Measurements from ENCODE around the gene RBMS1.

RBMS1 gene

DNA sequence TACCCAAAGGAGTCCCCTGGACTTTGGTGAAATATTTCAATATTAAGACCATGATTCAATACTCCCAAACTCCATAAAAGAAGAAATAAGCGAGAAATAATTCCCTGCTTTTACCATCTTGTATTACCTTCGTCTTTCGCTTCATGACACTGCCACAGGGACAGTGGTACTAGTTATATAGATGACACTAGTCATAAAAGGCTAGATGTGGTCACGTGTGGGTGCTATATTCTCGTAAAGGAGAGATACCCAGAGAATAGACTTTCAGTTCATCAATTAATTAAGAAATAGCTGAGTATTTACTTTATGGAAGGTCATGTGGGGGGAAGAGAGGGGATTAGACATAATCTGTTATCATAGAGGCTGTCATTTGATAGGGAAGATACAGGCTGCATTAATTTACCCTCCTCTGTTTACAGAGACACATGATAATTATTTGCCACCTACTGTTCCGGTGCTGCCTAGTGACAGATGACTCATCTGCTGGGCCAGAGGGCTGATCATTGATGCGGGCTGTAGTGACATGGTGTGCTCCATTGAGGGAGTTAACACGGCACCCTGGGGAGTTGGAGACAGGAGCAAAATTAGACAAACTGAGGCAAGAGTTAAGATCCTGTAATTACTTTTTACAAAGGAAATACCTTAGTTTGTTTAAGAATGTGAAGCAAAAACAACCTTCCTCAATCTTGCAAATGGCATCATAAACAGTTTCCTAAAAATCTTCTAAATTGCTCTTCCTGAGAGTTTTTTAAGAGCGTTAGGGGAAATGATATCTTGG is 215.3 kb downstream of the RBMS1 start:
- no peak for DNase-seq (ENCODE audit: low read depth, low spot score)

DNA sequence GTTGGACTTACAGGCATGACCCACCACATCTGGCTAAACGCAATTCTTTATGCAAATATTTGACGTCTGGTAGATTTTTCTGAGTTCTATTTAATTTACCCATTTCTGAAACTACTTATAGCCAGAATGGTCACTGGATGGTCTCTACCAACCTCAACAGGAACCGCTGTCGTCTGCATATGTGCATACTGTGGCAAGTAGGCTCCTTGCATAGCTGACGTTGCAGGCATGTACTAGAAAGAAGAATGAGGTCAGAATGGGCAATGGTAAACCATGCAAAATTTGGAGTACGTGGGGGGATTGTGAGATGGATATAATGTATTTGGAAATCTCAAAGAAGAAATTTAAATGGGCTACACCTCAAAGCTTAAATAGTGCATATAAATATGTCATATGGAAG is 216.5 kb downstream of the RBMS1 start:
- DNase-seq (ENCODE audit: low read depth, low spot score): no peak

GRCh38 chr2:160275656-160276055 is 218.0 kb downstream of the RBMS1 start:
- no peak for DNase-seq (ENCODE audit: low read depth, low spot score)

DNA sequence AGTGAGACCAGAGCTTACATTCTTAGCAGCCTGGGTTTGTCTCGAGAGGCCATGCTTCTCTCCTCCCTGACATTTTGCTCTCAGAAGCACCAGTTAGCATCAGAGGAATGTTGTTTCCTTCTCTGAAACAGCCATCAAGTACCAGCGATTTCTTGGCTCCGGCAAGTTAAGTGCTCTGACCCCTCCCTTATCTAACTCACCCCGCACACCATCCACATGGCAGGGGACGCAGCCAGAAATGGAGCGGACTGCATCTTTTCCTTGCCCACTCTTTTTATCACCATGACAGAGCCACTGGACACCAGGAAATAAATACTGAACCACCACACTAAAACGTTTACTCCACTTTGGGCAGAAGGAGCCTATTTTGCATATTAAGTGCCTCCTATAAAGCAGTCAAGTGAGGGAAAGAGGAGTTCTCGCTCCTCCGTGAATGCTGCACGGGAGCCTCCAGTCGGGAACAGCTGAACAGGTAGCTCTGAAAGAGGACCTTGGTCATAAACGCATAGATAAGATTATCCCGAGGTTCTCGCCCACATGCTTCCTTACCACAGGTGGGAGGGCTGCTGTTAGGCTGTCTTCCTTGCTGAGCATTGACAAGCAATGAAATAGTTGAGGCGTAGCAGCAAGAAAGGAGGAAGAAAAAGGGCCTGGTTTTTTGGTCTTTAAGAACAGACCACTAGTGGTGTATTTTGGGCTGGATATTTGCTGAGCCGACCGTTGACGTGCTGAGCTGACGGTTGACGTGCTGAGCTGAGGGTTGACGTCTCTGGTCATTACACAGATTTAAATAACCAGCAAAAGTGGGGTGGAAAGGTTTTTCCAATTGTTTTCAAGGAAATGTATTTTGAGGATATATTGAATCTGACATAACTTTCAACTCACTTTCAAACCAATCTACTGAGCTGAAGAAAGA is 222.2 kb downstream of the RBMS1 start:
- no peak for DNase-seq (ENCODE audit: low read depth, low spot score)

- DNase-seq (ENCODE audit: low read depth, low spot score): no peak
These were observed 223.0 kb downstream of the RBMS1 start for GRCh38 chr2:160270571-160271113.

DNA sequence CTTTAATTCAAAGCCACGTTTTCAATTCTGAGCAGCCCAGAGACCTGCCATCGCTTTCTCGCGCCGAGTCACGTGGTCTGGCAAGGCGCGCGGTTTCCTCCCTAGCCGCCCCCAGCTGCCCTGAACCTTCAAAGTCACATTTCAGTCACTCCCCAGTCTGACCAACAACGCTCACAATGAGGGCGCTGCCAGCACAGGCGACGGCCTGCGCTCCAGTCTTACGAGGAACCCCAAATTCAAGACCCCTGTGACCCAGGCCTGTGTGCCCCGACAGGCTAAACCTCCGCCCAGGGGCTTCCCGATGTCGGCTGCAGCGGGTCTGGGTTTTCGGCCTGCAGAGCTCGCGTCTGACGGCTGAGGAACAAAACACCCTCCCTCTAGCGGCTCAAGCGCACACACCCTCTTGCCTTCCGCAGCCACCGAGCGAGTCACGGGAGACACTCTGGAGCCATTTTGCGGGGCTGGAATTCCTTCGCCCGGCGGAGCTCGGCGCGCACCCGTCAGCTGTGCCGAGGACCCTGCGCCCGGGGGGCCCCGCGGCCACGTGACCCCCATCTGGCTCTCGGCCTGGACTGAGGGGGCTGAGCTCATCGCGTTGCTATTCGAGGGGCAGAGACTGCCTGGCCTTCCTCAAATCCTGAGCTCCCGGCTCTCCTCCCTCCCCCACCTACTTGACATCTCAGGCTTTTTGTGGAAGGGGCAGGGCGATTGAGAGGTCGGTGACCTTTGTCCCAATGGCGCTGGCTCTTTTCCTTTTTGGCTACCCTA is 223.6 kb downstream of the RBMS1 start:
- DNase-seq (ENCODE audit: low read depth, low spot score): peak; percentile 24

- no peak for DNase-seq (ENCODE audit: low read depth, low spot score)
These were observed 224.2 kb downstream of the RBMS1 start for GRCh38 chr2:160269365-160269764.

DNA sequence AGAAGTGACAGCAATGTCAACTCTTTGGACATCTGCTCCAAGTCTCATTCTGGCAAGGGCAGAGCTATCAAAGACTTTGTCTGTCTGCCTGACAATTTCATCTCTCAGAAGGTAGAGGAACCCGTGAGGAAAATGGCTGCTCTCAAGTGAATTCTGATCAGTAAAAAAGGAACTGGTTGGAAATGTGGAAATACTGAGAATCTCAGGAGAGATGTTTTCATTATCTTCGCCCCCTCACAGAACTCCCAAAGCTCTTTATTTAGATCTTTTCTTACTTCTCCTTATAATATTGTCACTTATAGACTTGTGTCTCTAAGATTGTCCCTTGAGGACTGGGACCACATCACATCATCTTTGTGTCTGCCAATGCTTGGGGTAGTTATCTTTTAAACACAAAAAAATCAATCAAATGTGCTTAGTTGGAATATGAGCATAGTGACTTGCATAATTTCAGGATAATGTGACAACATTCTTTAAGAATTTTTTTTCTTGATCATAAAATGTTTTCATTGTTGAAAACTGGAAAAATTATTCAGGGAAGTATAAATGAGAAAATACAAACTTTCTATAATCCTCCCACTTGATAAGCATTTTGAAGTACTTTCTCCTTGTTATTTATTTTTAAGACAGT is 225.3 kb downstream of the RBMS1 start:
- DNase-seq (ENCODE audit: low read depth, low spot score): no peak

DNA sequence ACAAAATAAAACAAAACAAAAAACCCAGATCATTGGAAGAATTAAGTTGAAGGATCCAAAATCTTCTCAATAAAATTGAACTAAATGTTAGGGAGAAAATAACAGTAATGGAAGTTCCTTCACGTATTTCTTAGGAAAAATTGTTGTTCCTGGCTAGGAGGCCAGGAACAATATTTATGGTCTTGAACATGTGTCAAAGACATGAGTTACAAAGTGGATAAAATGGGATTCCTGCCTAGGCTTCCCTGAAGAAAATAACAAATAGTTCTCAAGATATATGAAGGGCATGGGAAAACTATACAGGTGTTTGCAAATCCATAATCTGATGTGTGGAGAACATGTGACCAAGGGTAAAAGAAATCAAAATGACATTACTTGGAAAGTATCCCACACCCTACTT is 225.9 kb downstream of the RBMS1 start:
- DNase-seq (ENCODE audit: low read depth, low spot score): no peak

DNA sequence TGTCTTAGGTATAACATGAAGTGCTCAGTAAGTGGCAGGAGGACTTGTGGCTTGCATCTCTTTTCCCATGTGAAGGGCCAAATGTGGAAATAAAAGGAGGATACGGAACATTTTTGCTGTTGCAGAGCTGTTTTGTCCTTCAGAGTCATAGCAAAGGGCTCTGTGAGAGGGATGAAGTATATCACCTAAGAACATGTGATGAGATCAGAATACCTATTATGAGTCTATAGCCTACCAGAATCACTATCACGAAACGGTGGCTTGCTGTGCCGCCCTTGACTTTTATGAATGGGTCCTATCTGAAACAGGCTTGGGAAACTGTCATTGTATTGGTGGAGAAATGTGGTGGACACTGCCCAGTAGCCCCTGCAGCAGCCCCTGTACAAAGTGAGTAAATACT is 226.6 kb downstream of the RBMS1 start:
- no peak for DNase-seq (ENCODE audit: low read depth, low spot score)

DNA sequence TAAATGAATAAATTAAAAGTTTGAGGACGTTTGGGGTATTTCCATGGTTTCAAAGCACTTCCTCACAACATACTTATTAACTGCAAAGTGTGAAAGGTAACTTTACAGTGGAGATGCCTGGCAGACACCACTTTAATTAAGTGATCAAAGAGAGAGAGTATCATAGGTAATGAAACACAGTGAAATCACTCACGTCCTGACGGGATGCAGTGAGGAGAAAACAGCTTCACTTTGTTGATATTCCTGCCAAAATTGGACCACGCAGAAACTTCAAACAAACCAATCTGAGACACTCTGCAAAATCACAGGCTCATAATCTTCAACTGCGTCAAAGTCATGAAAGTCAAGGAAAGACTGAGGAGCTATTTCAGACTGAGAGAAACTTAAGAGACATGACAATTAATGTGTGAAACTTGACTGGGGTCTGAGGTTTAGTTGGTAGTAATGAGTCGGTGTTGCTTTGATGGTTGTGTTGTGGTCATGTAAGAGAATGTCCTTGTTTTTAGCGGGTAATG is 227.5 kb downstream of the RBMS1 start:
- DNase-seq (ENCODE audit: low read depth, low spot score): no peak

DNA sequence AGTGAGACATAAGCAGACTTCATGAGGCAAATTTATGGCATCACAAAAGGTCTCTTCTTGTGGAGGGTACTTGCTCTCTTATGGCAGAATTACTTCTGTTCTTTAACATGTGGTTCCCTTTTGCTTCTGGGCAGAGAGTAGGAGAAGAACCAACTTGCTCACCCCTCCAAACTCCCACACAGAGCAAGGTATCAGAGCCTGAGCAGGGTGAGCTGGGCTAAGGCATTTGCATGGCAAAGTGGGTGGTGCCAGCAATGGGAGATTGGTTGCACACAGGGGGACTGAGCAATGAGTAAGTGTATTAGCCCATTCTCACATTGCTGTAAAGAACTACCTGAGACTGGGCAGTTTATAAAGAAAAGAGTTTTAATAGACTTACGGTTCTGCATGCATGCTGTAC is 229.3 kb downstream of the RBMS1 start:
- no peak for DNase-seq (ENCODE audit: low read depth, low spot score)

DNA sequence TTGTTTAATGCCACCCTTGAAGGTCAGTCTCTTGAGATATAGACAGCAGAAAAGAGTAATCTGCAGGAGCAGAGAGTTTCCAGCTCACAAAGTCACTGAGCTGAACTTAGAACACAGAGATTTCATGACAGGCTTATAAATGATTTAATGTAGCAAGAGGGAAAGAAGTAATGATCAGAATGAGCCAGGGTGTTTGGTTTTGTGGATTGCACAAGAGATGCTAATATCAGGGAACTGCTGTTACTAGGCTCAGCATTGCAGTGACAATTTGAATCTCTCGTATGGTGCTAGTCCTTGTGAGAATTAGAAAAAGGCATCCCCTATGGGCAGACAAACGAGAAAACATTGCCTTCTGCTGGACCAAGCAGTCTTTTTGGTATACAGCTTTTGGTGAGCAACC is 231.9 kb downstream of the RBMS1 start:
- no peak for DNase-seq (ENCODE audit: low read depth, low spot score)

DNA sequence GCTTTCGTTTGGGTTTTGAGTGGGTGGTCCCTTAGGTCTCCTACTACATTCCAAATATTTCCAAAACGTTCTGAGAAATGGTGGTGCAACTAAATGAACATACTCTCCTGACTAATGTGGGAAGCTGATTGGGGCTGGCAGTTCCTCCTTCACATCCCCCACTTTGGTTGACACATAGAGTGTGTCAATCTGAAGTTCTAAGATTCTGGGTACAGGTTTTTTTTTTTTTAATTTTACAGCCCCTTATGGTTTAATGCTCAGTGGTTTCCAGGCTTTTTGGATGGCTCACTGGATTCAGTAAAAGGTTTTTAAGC is 235.2 kb downstream of the RBMS1 start:
- no peak for DNase-seq (ENCODE audit: low read depth, low spot score)

- DNase-seq (ENCODE audit: low read depth, low spot score): no peak
These were observed 235.7 kb downstream of the RBMS1 start for GRCh38 chr2:160257743-160258491.

DNA sequence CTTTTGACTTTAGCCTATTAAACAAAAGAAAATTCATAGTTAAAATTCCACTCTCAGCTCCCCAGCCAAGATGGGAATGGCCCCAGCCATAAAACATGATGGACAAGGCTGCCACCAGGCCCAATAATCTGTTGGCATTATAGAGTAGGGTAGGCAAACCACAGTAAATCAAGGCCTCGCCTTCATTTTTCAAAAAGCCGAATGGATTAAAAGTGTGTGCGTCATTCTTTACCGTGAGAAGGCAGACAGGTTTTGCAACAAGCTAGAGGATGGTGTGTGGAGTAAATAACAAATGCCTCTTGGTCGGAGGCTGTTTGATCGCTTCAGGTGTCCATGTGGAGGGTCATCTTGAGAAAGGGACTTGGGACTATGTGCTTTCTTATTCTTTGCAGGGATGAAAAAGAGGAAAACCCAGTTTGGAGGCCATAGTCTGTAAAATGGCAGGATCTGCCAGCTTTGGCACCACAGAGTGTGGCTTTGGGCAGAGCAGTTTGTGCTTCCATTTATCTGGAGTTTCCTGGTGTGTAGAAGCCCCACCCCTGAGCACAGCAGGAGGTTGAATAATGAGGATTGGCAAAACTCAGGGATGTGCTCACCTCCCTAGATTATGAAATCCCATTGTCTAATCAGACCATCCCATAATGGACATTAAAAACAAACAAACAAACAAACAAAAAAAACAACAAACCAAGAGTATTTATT is 236.4 kb downstream of the RBMS1 start:
- no peak for DNase-seq (ENCODE audit: low read depth, low spot score)

DNA sequence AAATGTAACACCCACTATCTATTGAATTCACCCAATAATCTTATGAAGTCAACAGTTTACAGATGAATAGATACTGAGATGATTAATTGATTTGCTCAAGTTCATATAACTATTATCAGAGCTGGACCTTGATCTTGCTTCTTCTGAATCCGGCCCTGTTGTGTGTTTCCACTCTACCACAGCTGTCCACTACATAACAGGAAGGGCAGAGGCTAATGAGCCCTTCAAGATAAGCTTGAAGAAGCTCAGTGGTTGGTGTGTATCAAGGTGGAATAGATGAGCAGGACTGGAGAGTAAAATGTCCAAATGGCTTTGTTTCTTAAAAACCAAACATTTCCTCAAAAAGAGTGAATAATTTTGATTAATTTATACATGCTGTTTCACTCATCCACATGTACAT is 237.1 kb downstream of the RBMS1 start:
- DNase-seq (ENCODE audit: low read depth, low spot score): no peak

GRCh38 chr2:160255408-160255807 is 238.2 kb downstream of the RBMS1 start:
- DNase-seq (ENCODE audit: low read depth, low spot score): no peak

DNA sequence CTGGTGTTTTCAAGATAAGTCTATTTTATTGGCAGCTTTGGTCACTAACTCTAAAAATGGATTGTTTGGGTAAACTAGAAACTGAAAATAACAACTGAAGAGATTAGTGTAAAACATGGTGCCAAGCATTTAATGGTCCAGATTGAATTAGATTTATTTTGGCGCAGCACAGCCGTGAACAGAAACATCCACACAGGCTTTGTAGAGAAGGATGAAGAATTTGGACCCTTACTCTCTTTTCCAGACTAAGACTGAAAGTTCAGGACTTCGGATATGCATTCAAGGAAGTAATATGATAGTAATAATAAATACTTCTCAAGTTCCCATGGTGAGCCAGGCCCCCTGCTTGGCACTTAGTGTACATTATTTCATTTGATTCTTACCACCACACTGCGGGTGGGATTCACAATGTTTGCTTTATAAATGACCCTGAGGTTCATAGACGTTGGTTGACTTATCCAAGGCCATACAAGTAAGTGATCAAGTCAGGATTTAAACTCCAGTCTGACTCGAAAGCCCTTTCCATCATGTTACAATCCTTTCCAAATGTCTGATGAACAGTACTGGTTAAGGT is 239.3 kb downstream of the RBMS1 start:
- DNase-seq (ENCODE audit: low read depth, low spot score): no peak
